Natural killer cell (primary cell): ENCODE data around the gene MTAP. TPM values are rescaled to one million over a fixed set of nuclear protein-coding genes. Genes with fewer than 3 reads are reported as not detected.

Experiments used
- ATAC-seq, 3 donors: fragments of 150-1000 bp in 2 of 3; fragments of 200-7000 bp in 1 of 3; cut with Tn5 transposase; 1 replicate in 1 of 3; 2 replicates in 2 of 3; pipeline ENCODE4 v1.10.0; 2021; ENCODE audit warnings: mild to moderate bottlenecking in 2 of 3, moderate library complexity in 2 of 3
- DNase-seq, 2 donors: peaks; one replicate each; pipeline versions ENCODE4 v3.0.0 to v3.0.0-alpha.2; 2013 to 2021; ENCODE audit warnings: mixed read lengths in 1 of 2
- H3K27ac ChIP-seq: one replicate; pipeline ENCODE4 v1.5.1; 2013; ENCODE audit warnings: mild to moderate bottlenecking, low read length
- H3K27me3 ChIP-seq: one replicate; pipeline ENCODE4 v1.6.1; 2013; ENCODE audit warnings: low read length; ENCODE audit not compliant: control insufficient read depth, insufficient read depth
- H3K36me3 ChIP-seq: one replicate; pipeline ENCODE4 v1.6.1; 2013; ENCODE audit warnings: low read length; ENCODE audit not compliant: control insufficient read depth, insufficient read depth
- H3K4me1 ChIP-seq: one replicate; pipeline ENCODE4 v1.6.1; 2013; ENCODE audit warnings: low read length; ENCODE audit not compliant: control insufficient read depth, insufficient read depth
- H3K4me3 ChIP-seq: one replicate; pipeline ENCODE4 v1.5.1; 2013; ENCODE audit warnings: low read length
- H3K9me3 ChIP-seq: one replicate; pipeline ENCODE4 v1.6.1; 2013; ENCODE audit warnings: low read length; ENCODE audit not compliant: control insufficient read depth, insufficient read depth
- H3K27ac Mint-ChIP-seq, 2 donors: one replicate each; pipeline ENCODE4 v1.8.0; 2022; ENCODE audit warnings: mild to moderate bottlenecking in 2 of 2, mixed read lengths in 2 of 2, moderate library complexity in 1 of 2
- H3K27me3 Mint-ChIP-seq, 2 donors: one replicate each; pipeline ENCODE4 v1.8.0; 2022; ENCODE audit warnings: low read depth in 2 of 2, mixed read lengths in 2 of 2
- H3K36me3 Mint-ChIP-seq: one replicate; pipeline ENCODE4 v1.8.0; 2022; ENCODE audit warnings: mixed read lengths
- H3K4me1 Mint-ChIP-seq, 2 donors: one replicate each; pipeline ENCODE4 v1.8.0; 2022; ENCODE audit warnings: mixed read lengths in 2 of 2
- H3K4me3 Mint-ChIP-seq: one replicate; pipeline ENCODE4 v1.8.0; 2022; ENCODE audit warnings: mild to moderate bottlenecking, moderate library complexity, mixed read lengths
- H3K9me3 Mint-ChIP-seq, 2 donors: one replicate each; pipeline ENCODE4 v1.8.0; 2022; ENCODE audit warnings: mixed read lengths in 2 of 2
- CTCF ChIP-seq: fragments of 200-600 bp; IDR thresholded peaks from one replicate; pipeline ENCODE4 v1.8.0; 2022; ENCODE audit warnings: antibody characterized with exemption
- WGBS: methylation state at CpG from one replicate; pipeline ENCODE4 v1.1.7; 2013; ENCODE audit warnings: missing lambda C conversion rate; ENCODE audit not compliant: insufficient coverage; 5-methylcytosine and 5-hydroxymethylcytosine counted together
- intact Hi-C: fragments of 100-400 bp; cut with micrococcal nuclease; formaldehyde crosslinking; loops from one replicate; pipeline ENCODE4 v1.14.2; 2022
- total RNA-seq, 4 donors: library from RNA; stranded (reverse); fragments of 120-200 nt in 1 of 4; gene quantifications; one replicate each; pipeline versions ENCODE4 v1.2.3 to v1.2.4, GENCODE V29; 2013 to 2022

The MTAP gene
- total RNA-seq, 3 donors from 2014 or later (not counting 1 experiment from before 2014, with no cell fraction given): 19.4 to 20.7 (median 19.6) TPM

DNA sequence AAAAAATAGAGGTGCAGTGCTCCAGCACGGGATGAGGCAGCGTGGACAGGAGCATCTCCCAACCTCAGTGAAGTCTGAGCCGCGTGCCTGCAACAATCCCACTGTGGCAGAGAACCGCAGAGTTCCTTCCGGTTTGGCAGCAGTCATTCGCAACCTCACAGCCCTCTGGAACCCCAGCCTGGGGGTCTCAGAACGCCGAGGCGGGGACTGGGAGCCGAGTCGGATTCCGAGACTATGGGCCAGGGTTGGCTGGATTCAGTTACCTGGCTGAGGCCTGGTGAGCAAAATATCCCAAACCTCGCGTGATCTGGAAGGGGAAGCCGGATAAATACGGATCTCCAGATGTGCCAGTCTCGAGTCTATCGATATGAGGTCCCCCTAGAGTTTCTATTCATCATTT, 164.7 kb downstream of the MTAP start:
- H3K27me3 ChIP-seq: peaks cover 96% of the 10 kb centered on the region
- Mint-ChIP-seq H3K9me3 (peaks cover 0 to 8% of the 10 kb centered on the region in 2 donors), H3K36me3 (peaks cover 18% of the 10 kb centered on the region), H3K4me1 (peaks cover 28 to 38% of the 10 kb centered on the region in 2 donors), H3K27ac (no peak overlapping the region), H3K4me3 (no peak overlapping the region), H3K27me3 (peaks cover 80 to 97% of the 10 kb centered on the region in 2 donors)
- peaks cover 28% of the 10 kb centered on the region for H3K9me3 ChIP-seq
- H3K4me3 ChIP-seq: no peak overlapping the region
- DNase-seq (no peak), ATAC-seq (no peak)
- no peak overlapping the region for H3K27ac ChIP-seq
- no peaks in the 10 kb centered on the region for H3K36me3 ChIP-seq
- no peak for TF ChIP-seq CTCF
- H3K4me1 ChIP-seq: peaks cover 26% of the 10 kb centered on the region
- intact Hi-C loops: loop anchor here (2.0 to 5.0 kb wide), 2 partner anchors 20 to 40 kb away; partner anchors contain the start of gene CDKN2B
- WGBS: 10% methylated on average over 19 of the region's 19 CpGs

DNA sequence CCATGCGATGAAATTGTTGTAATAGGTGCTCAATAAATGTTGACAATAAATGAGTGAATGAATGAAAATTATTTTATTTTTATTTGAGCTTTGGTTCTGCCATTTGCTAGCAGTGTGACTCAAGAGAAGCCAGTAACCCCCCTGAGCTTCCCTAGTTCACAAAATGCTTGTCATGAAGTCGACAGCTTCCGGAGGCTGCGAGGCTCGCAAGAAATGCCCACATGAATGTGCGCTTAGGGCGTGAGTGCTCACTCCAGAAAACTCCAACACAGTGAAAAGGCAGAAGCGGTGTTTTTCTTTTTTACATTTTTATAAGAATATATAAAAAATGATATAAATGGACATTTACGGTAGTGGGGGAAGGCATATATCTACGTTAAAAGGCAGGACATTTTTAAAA, 165.3 kb downstream of the MTAP start:
- H3K27ac ChIP-seq: no peak overlapping the region
- WGBS: 17% methylated on average over 9 of the region's 10 CpGs
- no peak overlapping the region for H3K27ac Mint-ChIP-seq

GRCh38 chr9:21968331-21969010, 166.0 kb downstream of the MTAP start:
- Mint-ChIP-seq H3K27me3 (peaks cover 77 to 97% of the 10 kb centered on the region in 2 donors), H3K4me1 (peaks cover 28 to 38% of the 10 kb centered on the region in 2 donors), H3K36me3 (peaks cover 7% of the 10 kb centered on the region), H3K4me3 (no peak overlapping the region), H3K9me3 (peaks cover 0 to 8% of the 10 kb centered on the region in 2 donors), H3K27ac (peak overlapping the region in 1 of 2 donors; percentile 40)
- H3K4me1 ChIP-seq: peaks cover 26% of the 10 kb centered on the region
- intact Hi-C loops: loop anchor here (5.0 kb wide), 1 partner anchor 39 kb away; the partner anchor contains the start of gene CDKN2B
- TF ChIP-seq CTCF: no peak
- peaks cover 97% of the 10 kb centered on the region for H3K27me3 ChIP-seq
- peaks cover 28% of the 10 kb centered on the region for H3K9me3 ChIP-seq
- no peak for ATAC-seq
- DNase-seq: peak in 1 of 2 donors; percentile 31
- 11% methylated on average over 41 of the region's 41 CpGs for WGBS
- H3K4me3 ChIP-seq: no peak overlapping the region
- H3K36me3 ChIP-seq: no peaks in the 10 kb centered on the region
- H3K27ac ChIP-seq: no peak overlapping the region

More for the DNA sequence above, 165.3 kb downstream of the MTAP start:
- no peak overlapping the region for H3K4me3 ChIP-seq
- Mint-ChIP-seq H3K4me3 (peak overlapping the region; percentile 59), H3K27me3 (peaks cover 81 to 97% of the 10 kb centered on the region in 2 donors), H3K36me3 (peaks cover 15% of the 10 kb centered on the region), H3K9me3 (peaks cover 0 to 8% of the 10 kb centered on the region in 2 donors), H3K4me1 (peaks cover 28 to 38% of the 10 kb centered on the region in 2 donors)
- H3K9me3 ChIP-seq: peaks cover 28% of the 10 kb centered on the region
- intact Hi-C loops: loop anchor here (2.0 to 5.0 kb wide), 2 partner anchors 19 to 40 kb away; partner anchors contain the start of gene CDKN2B
- H3K4me1 ChIP-seq: peaks cover 26% of the 10 kb centered on the region
- ATAC-seq: no peak
- peaks cover 98% of the 10 kb centered on the region for H3K27me3 ChIP-seq
- no peaks in the 10 kb centered on the region for H3K36me3 ChIP-seq
- DNase-seq: peak in 1 of 2 donors; percentile 36
- no peak for TF ChIP-seq CTCF
